ENCODE data around the gene DCXR.

The DCXR gene

GRCh38 chr17:82022310-82022980 lies 15.1 kb downstream of the DCXR start, which contains the start of gene CENPX:
Gene CENPX, minus strand, starts transcription at chr17:82022878. Its CDS starts 17 bp downstream, at chr17:82022861.
- DNase-seq (ENCODE audit: low read depth), result no peak

GRCh38 chr17:82021900-82022309 lies 15.6 kb downstream of the DCXR start:
- no peak for DNase-seq (ENCODE audit: low read depth)

- DNase-seq (ENCODE audit: low read depth), result peak; percentile 63
These were observed 16.2 kb downstream of the DCXR start for GRCh38 chr17:82021107-82021899.

- DNase-seq (ENCODE audit: low read depth), result no peak
These were observed 16.9 kb downstream of the DCXR start for GRCh38 chr17:82020572-82021106.

- DNase-seq (ENCODE audit: low read depth), result no peak
These were observed 17.6 kb downstream of the DCXR start for GRCh38 chr17:82019690-82020571.

- no peak for DNase-seq (ENCODE audit: low read depth)
These were observed 18.4 kb downstream of the DCXR start for GRCh38 chr17:82018989-82019689.

- no peak for DNase-seq (ENCODE audit: low read depth)
These were observed 19.1 kb downstream of the DCXR start for GRCh38 chr17:82018152-82018988.

- DNase-seq (ENCODE audit: low read depth), result no peak
These were observed 19.8 kb downstream of the DCXR start for GRCh38 chr17:82017612-82018151.

GRCh38 chr17:82016875-82017459 lies 20.5 kb downstream of the DCXR start:
- DNase-seq (ENCODE audit: low read depth), result no peak

- DNase-seq (ENCODE audit: low read depth), result no peak
These were observed 21.2 kb downstream of the DCXR start for GRCh38 chr17:82016061-82016874.

GRCh38 chr17:82015311-82015971 lies 22.1 kb downstream of the DCXR start:
- no peak for DNase-seq (ENCODE audit: low read depth)

- DNase-seq (ENCODE audit: low read depth), result no peak
These were observed 22.6 kb downstream of the DCXR start for GRCh38 chr17:82014971-82015310.

- DNase-seq (ENCODE audit: low read depth), result no peak
These were observed 23.1 kb downstream of the DCXR start for GRCh38 chr17:82014432-82014831.

- DNase-seq (ENCODE audit: low read depth), result no peak
These were observed 23.6 kb downstream of the DCXR start for GRCh38 chr17:82013772-82014321.

- no peak for DNase-seq (ENCODE audit: low read depth)
These were observed 24.2 kb downstream of the DCXR start for GRCh38 chr17:82013341-82013740.

GRCh38 chr17:82012640-82013295 lies 24.7 kb downstream of the DCXR start:
- no peak for DNase-seq (ENCODE audit: low read depth)

- no peak for DNase-seq (ENCODE audit: low read depth)
These were observed 25.2 kb downstream of the DCXR start for GRCh38 chr17:82012261-82012639.
